Inflammatory macrophage treated with lipopolysaccharide for 1 hour (primary cell): Measurements from ENCODE around the gene CACNA2D1.

Source experiments
- DNase-seq, 2 donors: peaks; one replicate each; pipeline ENCODE4 v3.0.0-alpha.2; 2020 to 2022

The CACNA2D1 gene

DNA sequence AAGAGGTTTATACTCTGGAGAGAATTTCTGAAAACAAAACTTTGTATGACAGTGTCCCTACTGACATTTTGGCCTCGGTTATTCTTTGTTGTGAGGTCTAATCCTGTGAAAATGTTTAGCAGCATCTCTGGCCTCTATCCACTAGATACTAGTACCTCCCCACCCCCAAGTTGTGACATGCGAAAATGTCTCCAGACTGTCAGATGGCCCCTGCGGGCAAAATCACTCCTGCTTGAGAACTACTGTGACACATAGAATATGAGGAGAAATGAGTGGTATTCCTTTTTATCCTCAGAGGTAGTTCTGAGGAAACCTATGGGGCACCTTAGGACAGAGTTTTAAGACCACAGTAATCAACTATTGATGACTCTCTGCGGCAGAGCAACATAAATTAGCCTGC lies 358.5 kb downstream of the CACNA2D1 start:
- no peak for DNase-seq

DNA sequence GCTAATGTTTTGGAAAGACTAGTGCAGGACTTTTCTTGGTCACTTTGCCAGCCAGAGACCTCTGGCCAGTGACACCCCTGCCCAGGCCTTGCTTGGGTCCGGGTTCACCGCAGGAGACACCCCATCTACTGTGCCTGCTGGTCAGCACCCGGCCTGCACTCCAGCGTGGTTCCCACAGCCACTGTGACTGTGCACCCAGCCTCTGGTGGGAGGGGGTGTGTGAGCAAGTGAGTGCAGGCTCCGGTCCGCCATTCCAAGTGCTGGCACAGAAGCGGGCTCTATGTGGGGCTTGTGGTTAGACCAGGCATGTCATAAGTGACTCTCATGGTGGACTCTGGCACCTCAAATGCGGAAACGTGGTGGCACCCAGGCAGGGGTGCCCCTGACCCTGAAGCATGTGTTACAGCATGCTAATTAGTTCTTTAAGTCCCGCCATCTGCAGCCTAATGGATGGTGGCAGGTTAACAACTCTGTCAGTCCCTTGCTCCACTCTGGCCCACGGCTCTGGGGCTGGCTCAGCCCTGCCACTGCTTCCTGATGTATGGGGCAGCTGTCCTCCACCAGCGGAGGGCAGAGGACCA lies 361.8 kb downstream of the CACNA2D1 start:
- no peak for DNase-seq

DNA sequence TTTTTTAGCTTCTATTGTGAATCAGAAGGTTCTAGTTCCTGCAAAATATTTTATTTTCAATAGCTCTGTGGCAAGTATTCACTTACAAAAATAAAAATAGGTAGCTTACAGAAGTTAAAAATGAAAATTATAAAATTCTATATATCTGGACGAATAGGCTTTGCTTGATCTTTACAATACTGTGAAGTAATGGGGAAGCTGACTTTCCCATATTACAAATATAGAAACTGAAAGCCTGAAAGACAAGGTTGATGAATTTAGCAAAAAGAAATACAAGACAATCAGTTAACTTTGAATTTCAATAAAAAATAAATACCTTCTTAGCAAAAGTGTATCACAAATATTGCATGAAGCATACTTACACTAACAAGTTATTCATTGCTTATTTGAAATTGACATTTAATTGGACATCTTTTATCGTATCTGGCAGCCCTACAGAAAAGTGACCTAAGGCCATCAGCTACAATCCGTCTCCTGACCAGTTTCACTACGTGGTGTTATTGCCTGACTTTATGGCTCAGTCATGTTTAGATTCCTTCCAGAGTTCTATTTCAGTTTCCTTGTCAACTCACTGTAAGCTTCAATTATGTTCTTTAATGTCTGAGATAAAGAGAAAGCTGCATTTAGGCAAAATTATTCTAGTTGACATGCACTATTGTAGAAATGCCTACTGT lies 363.2 kb downstream of the CACNA2D1 start:
- no peak for DNase-seq

DNA sequence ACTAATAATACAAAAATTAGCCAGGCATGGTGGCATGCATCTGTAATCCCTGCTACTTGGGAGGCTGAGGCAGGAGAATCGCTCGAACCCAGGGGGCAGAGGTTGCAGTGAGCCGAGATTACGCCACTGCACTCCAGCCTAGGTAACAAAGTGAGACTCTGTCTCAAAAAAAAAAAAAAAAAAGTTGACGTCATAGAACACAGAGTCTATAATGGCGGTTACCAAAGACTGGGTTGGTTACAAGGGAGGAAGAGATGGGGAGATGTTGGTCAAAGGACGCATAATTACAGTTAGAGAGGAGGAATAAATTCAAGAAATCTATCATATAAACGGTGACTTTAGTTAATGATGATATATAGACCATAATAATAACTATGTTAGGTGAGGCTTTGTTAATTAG lies 364.1 kb downstream of the CACNA2D1 start:
- DNase-seq: no peak

DNA sequence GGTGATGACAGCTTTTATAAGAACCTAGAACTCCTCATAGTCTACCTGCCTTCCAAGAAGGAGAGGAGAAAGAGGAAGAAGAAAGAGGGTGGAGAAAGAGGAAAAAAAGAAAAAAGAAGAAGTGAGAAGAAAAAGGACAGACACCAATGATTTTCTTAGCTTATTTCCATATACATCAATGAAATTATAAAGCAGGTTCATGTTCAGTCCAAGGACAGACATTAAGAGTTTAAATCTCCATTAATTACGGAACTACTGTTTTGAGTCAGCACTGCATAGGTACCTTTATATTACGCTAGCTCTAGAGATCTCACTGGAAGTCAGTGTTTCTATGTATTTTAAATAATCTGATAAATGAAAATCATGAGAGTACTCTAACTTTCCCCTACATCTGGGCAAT lies 364.8 kb downstream of the CACNA2D1 start:
- DNase-seq: no peak

DNA sequence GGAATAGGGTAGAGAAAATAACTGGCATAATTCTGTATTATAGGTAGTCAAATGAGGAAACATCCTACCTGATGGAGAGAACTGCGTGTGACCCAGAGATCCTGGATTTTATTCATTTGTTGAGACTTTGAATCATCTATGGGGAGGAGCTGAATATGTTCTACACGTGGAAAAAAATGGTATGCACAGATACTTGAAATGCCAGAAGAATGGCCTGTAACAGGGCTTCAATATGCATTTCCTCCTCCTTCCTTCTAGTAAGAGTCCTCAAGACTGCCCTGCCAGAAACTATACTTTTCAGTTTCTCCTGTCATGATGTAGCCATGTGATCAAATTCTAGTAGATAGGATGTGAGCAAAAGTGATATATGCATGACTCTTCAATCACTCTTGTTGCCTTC lies 372.1 kb downstream of the CACNA2D1 start:
- no peak for DNase-seq

DNA sequence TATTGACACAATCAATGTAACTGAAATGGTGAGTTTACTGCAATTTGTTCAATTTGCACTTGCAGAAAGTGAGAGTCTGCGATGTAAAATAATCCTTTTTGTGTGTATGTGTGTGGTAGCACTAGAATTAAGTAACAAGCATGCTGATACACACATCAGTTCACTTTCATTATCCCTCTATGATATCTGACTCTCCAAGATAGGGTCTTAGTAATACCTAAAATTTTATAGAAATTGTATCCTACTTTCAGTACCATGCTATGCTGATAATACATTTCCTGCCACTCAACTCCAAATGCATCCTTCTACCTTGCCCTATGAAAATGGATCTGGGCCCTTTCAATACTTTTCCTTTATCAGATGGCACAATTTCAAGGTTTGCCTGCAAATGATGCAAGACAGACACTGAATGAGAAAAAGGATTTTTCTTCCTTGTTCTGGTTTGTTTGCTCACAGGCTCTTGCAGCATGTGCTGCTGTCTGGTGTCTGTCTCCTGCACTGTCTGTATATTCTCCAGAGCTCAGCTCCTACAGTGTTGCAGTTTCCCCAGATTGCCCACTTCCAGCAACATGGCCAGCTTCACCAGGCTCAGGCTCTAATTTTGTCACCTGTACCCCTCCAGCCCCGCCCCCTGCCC lies 375.8 kb downstream of the CACNA2D1 start:
- DNase-seq: no peak

DNA sequence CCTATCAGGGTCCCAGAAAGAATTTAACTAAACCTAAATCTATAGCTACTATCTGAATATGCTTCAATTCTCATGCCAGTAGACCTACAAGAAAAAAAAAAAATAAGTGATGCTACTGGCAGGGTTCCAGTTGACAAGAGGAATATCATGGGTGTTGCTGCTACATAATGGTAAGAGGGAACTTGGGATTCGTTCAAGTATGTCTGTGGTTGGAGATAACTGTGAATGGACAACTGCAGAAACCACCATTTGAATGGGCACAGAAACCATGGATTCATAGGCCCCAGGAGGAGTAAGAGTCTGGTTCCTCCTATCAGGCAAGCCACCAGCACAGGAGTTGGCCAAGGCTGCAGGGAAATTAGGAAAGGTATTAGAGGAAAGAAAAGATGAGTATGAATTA lies 386.1 kb downstream of the CACNA2D1 start:
- no peak for DNase-seq

DNA sequence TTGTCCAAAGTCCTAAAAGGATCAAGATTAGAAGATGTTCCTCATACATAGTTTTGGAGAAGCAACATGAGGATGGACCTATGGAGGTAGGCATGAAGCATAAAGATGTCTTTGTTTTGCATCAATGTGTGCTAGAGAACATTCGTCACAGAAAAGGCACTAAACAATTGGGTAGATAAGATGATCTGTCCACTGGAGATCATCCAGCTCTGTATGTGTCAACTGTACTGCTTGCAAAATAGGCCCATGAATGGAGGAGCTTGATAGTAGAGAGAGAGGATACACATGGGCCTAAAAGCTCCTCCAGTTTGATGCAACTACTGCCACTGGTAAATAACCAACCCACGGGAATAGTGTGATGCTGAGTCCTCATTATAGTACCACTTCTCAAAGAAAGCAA lies 387.3 kb downstream of the CACNA2D1 start:
- no peak for DNase-seq

DNA sequence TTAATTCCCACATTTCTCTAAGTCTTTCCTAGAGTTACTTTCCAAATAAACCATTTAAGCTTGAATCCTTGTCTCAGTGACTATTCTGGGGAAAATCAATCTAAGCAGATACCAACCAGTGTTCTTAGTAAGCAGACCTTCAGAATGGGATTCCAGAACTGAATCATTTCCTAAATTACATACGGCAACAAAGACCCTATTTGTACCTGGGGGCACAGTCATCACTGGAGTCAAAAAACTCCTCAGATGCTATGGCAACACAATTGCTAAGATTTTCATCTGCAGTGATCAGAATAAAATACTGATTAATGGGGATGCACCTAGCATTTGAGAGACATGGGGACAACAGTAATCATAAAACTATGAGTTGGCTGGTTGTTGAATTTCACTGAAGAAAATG lies 389.0 kb downstream of the CACNA2D1 start:
- DNase-seq: no peak

DNA sequence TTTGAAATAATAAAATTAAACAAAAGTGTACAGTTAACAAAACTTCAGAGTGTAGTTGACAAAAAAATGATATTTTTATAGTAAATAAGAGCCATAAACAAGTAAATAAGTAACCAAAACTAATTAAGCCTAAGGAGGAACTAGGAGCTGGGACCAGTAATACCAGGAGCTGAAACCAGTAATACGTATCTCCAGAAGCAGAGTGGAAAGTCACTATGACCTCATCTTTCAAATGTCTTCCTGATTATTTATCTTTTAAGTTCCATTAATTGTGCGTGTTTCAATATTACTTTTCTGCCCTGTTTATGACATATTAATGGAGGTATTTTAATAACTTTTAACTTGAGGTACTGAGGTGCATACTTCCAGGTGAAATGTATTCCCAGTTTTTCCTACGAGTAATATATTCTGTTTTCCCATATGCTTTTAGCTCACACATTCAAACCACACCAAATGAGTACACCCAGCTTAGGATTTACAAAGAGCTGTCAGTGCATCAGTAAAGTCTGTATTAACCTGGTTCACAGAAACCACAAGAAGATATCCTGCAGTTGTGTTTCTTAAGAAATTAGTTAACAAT lies 390.0 kb downstream of the CACNA2D1 start:
- DNase-seq: no peak

DNA sequence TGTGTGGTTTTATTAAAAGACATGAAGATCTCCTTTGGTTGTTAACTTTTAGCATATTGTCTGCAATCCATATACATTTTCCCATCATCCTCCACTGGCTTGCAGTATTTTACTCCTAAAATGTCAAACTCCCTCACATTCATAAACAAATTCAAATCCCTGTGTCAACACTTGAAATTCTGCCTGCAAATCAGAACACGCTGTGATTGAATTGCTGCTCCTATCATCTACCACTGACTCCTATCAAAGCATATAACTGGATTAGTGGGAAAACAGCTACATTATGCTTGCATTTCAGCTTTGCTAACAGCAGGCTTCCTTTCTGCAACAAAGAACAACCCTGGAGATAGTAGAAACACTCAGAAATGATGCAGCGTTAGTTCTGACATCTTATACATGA lies 392.0 kb downstream of the CACNA2D1 start:
- no peak for DNase-seq

DNA sequence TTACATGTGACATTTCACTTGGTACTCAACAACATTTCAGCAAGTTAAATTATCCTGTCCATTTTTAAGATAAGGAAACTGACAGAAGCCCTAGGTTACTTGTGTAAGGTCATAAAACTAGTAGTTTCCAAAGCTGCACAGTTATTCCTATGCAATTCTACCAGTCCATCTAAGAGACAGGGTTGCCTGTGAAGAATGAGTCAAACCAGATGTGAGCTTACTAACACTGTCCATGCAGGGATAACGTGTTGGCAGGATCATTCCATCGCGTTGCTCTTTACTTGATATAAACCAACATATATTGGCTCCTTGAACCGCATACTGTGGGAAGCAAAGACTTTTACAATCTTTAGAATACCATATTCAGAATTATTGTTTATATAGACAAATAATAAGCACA lies 392.8 kb downstream of the CACNA2D1 start:
- no peak for DNase-seq

DNA sequence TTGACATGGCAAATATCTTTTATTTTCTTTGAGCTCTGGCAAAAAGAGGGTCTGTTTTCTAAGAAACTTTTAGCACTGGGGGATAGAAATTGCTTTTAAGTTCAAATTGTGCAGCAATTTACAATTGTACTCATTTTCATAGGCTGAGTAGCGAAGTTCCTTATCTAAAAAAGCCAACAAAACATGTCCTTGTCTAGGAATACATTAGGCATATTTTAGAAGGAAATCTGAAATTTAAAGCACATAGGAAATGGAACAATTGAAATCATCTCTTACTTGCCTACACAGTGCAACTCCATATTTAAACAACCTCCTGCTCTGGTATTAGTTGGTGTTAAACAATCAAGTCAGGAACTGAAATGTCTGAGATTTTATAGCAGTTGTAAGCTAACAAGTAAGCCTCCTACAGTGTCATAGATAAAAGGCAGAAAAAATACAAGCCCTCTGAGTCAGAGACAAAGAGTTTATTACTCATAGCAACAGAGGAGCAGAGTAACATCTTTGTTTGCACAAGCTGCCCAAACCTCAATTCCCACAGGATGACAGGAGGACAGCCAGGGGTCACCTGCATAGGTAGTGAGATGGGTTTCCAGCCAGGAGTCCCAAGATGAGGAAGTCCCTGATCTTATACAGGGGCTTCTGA lies 393.6 kb downstream of the CACNA2D1 start:
- no peak for DNase-seq

DNA sequence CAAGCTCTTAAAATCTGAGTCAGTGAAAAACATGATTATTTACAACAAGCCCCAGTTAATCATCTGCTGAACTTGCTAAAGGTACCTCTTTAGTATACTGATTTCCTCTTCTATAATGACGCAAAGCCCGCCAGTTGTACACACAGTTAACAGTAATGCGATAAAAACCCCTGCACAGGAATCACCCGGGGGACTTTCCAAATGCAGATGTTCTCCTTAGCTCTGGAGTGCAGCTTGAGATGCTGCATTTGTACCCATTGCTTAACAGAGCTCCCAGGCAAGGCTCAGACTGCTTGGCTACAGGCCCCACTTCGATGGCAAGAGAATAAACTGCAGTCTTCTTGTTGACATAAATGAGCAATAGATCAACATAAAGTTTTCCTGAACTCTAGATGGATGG lies 394.1 kb downstream of the CACNA2D1 start:
- DNase-seq: no peak

DNA sequence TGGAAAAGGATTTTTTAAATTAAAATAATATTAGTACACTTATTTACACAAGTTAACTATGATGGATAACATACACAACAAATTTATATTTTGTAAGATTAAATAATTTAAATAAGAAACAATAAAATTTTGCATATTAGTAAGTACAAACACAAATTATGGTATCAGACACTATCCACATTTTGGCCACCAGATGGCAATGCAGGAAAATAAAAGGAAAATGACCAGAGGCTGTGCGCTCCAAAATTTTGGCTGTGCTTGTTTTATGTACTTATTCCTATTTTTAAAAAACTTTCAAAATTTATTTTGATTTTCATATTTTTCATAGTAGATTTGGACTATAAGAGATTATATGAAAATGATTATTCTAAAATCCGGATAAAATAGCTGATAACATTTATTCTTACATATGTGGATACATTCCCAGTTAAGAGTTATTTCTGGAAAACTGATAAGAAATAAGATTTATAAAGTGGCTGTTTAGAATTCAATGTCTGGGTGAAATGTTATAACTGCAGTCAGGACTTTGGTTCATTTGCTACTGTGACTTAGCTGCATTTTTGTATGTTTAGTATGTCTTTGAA lies 399.0 kb downstream of the CACNA2D1 start:
- peak; percentile 11 to 64 for DNase-seq

DNA sequence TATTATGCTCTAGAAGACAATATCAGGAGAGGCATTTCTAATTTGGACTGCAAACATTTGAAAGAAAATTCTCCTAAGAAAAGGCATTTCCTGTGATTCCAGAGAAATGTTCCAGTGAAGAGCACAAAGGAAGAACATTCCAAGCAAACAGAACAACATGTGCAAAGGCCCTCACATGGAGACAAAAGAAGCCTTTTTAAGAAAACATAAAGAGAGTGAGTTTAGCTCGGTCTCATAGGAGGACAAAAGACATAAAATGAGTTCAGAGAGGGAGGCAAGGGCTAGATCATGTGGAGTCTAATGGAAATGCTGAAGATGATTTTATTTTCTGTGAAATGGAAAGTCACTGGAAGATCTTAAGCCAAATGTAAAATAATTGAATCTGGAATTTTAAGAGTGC lies 404.0 kb downstream of the CACNA2D1 start:
- no peak for DNase-seq

DNA sequence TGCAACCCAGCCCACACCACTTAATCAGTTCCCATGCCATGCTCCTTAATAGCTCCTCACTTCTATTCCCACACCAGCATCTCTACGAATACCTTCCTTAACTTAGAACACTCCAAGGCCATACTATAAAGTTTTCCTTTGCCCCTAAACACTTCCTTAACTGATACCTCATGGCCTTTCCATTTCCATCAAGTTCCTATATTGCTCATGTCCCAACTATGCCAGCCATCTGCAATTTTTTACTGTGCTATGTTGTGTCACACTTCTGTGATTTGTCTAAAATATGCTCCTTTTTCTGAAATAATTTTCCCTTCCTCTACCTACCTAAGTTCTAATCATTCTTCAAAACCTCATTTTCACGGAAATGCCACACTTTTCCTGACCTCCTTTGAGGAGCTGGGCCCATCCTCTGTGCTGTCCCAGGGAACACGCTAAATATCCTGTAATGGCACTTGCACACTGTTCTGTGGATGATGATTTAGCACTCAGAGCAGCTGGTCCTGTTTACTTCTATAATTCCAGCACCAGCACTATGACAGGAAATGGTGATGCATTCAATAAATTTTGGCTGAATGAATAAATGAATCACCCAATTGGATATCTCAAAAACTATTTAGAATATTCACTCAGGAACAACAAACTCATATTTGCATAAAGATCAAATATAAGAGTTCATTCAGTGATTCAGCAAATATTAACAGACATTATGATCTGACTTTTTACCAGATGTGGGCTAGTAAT lies 407.3 kb downstream of the CACNA2D1 start:
- no peak for DNase-seq

DNA sequence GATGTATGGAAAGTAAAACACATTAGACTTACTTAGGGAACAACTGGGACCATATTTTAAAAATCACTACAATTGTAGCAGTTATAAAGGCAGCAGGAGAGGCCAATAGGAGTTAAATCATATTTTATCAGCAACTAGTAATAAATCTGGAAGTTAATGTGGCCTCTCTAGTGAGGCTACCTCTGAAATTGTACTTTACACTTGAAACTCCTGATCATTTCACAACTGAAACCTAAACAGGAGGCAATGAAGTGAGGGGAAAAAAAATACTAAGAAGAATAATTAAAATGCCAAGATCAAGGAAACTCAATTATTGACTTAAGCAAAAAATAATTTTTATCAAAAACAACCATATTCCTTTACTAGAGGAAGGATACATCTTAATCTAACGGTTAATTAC lies 408.1 kb downstream of the CACNA2D1 start:
- DNase-seq: no peak

DNA sequence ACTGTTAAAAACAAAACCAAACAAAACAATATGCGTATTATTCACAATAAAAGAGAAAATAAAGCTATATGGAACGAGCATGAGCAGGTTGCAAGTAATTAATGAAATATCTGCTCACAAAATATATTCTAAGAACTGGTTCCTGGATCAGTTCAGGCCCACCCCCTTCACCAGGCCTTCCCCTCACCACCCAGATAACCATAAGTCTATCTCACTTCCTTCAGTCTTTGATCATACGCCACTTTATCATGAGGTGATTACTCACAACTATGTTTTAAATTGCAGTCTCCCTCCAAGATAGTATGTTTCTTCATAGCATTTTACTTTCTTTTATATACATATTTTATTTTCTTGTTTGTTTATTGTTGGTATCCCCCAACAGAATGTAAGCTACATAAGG lies 410.7 kb downstream of the CACNA2D1 start:
- no peak for DNase-seq

DNA sequence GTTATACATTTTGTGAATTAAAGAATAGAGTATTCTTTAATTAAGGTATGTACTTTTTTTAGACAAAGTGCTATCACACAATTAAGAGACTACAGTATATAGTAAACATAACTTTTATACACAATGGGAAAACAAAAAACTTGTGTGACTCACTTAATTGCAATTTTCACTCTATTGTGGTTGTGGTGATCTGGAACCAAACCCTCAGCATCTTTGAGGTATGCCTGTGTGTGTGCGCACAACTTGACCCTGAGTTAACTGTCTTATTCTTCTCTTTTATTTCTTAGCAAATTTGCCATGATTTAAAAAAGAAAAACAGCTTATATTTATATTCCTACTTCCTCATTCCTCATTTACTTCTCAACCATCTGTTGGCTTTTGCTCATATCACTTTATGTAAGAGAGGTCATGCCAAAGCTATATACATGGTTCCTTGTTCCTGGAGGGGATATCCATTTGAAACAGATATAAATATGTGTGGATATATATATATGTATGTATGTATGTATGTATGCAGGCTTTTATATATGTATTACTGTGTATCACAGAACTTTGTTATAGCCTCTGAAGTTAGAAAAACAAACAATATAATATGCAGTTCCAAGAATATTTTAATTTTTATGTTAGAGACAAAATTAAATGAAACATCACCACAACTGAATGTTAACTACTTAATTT lies 414.2 kb downstream of the CACNA2D1 start:
- no peak for DNase-seq

DNA sequence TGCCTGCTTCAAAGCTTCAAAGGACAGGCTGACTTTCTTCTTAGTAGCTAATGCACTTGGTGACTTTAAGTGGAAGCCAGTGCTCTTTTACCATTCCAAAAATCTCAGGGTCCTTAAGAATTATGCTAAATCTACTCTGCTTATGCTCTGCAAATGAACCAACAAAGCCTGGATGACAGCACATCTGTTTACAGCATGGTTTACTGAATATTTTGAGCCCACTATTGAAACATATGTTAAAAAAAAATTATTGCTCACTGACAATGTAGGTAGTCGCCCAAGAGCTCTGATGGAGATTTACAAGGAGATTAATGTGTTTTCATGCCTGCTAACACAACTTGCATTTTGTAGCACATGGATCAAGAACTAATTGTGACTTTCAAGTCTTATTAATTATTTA lies 415.5 kb downstream of the CACNA2D1 start:
- no peak for DNase-seq
